A673 (cell line): ENCODE results near the gene TOPBP1. TPM values are rescaled to one million over a fixed set of nuclear protein-coding genes. Genes with fewer than 3 reads are reported as not detected.

ENCODE experiments used
- BruUV-seq: library from RNA; stranded (reverse); fragments of 400-500 nt; replicated peaks from 2 replicates; lab custom pipeline; 2021; lab: Mats Ljungman, UMichigan
- CTCF ChIA-PET: fragments of 300-600 bp; sonication (Branson Sonifier 250); formaldehyde crosslinking; loops from one replicate; lab custom pipeline; 2022; ENCODE audit warnings: antibody characterized with exemption; lab: Charles Lee
- POLR2A ChIA-PET: fragments of 300-600 bp; sonication (Branson Sonifier 250); formaldehyde crosslinking; loops from one replicate; lab custom pipeline; 2022; ENCODE audit warnings: antibody characterized with exemption; ENCODE audit not compliant: low non-redundant PET; lab: Charles Lee
- DNase-seq: peaks from one replicate; pipeline ENCODE4 v3.0.0-alpha.2; 2015; ENCODE audit warnings: low spot score
- H3K27ac ChIP-seq: fragments of 200-600 bp; sonication (generic); 2 replicates; pipeline ENCODE4 v1.5.1; 2016; ENCODE audit warnings: mixed run types, low read depth, mild to moderate bottlenecking, mixed read lengths, antibody characterized with exemption, low read length; ENCODE audit not compliant: poor library complexity, severe bottlenecking
- H3K27me3 ChIP-seq: fragments of 200-600 bp; sonication (generic); replicated peaks from 2 replicates; pipeline ENCODE4 v1.6.1; 2017; ENCODE audit warnings: mixed run types, low read depth, mild to moderate bottlenecking, mixed read lengths, antibody characterized with exemption, low read length; ENCODE audit not compliant: insufficient read depth, poor library complexity
- H3K36me3 ChIP-seq: fragments of 200-600 bp; sonication (generic); 2 replicates; pipeline ENCODE4 v1.6.1; 2016; ENCODE audit warnings: mixed run types, mild to moderate bottlenecking, mixed read lengths, antibody characterized with exemption, low read length; ENCODE audit not compliant: insufficient read depth, poor library complexity, severe bottlenecking
- H3K4me1 ChIP-seq: fragments of 200-600 bp; sonication (generic); 2 replicates; pipeline ENCODE4 v1.6.1; 2017; ENCODE audit warnings: mixed run types, mild to moderate bottlenecking, mixed read lengths, antibody characterized with exemption, low read length; ENCODE audit not compliant: insufficient read depth, poor library complexity, severe bottlenecking
- H3K4me3 ChIP-seq: fragments of 200-600 bp; sonication (generic); 2 replicates; pipeline ENCODE4 v1.5.1; 2016; ENCODE audit warnings: low read depth, mixed run types, mild to moderate bottlenecking, mixed read lengths, low read length; ENCODE audit not compliant: poor library complexity, severe bottlenecking
- H3K9me3 ChIP-seq: fragments of 200-600 bp; sonication (generic); 2 replicates; pipeline ENCODE4 v1.6.1; 2016; ENCODE audit warnings: mixed run types, low read depth, mild to moderate bottlenecking, mixed read lengths, antibody characterized with exemption, low read length; ENCODE audit not compliant: poor library complexity, severe bottlenecking
- CTCF ChIP-seq: fragments of 300-800, 200-600 bp; sonication (generic); conservative IDR thresholded peaks from 2 replicates; pipeline ENCODE4 v1.5.1; 2017; ENCODE audit warnings: low read depth, mild to moderate bottlenecking, antibody characterized with exemption, low read length, moderate library complexity, mixed read lengths
- EZH2 ChIP-seq: fragments of 200-600 bp; sonication (generic); IDR thresholded peaks from 2 replicates; pipeline ENCODE4 v1.6.1; 2017; ENCODE audit warnings: borderline replicate concordance, low read depth, mild to moderate bottlenecking, mixed read lengths, antibody characterized with exemption, low read length; ENCODE audit not compliant: poor library complexity, severe bottlenecking
- intact Hi-C: fragments of 100-400 bp; cut with micrococcal nuclease; formaldehyde crosslinking; loops from one replicate; pipeline ENCODE4 v1.10.0; 2022; ENCODE audit not compliant: unreplicated experiment
- total RNA-seq: library from RNA; stranded (reverse); gene quantifications from 2 replicates; pipeline ENCODE4 v1.2.3, GENCODE V29; 2021

TOPBP1 gene
- total RNA-seq, 1 experiment from 2014 or later = 59.8 TPM

DNA sequence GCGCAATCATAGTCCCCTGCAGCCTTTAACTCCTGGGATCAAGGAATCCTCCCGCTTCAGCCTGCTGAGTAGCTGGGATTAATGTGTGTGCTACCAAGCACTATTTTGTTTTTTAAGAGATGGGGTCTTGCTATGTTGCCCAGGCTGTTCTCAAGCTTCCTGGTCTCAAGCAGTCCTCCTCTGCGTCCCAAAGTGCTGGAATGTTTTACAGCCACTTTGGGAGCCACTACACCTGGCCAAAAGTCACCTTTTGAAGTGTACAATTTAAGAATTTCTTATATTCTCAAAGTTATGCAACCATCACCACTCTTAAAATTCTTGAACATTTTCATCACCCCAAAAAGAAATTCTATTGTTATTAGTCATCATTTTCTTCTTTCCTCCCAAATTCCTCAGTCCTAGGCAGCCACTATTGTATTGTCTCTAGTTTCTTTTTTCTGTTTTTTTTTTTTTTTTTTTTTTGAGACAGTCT is 70.4 kb downstream of the TOPBP1 start:
- POLR2A ChIA-PET = no interaction called here

GRCh38 chr3:133589503-133589902 is 72.2 kb downstream of the TOPBP1 start:
- TF ChIP-seq EZH2 = no peak
- no peak for TF ChIP-seq CTCF
- H3K36me3 ChIP-seq = peaks cover 50% of the 10 kb centered on the region
- no TSS peak for BruUV-seq
- no peak for DNase-seq
- no peak overlapping the region for H3K4me3 ChIP-seq
- no peak overlapping the region for H3K27ac ChIP-seq
- POLR2A ChIA-PET = no interaction called here
- H3K9me3 ChIP-seq = no peaks in the 10 kb centered on the region
- peaks cover 1% of the 10 kb centered on the region for H3K4me1 ChIP-seq
- H3K27me3 ChIP-seq = no peaks in the 10 kb centered on the region
- CTCF ChIA-PET = no interaction called here
- intact Hi-C loops = no loop called here

More for the DNA sequence above, 70.4 kb downstream of the TOPBP1 start:
- CTCF ChIA-PET = no interaction called here
- Histone ChIP-seq H3K27ac (no peak overlapping the region), H3K9me3 (no peaks in the 10 kb centered on the region), H3K36me3 (peaks cover 34% of the 10 kb centered on the region), H3K27me3 (no peaks in the 10 kb centered on the region), H3K4me1 (peaks cover 13% of the 10 kb centered on the region), H3K4me3 (no peak overlapping the region)
- intact Hi-C loops = no loop called here
- BruUV-seq = no TSS peak
- no peak for DNase-seq
- TF ChIP-seq CTCF (no peak), EZH2 (no peak)

- Histone ChIP-seq H3K27me3 (no peaks in the 10 kb centered on the region), H3K4me1 (no peaks in the 10 kb centered on the region), H3K9me3 (no peaks in the 10 kb centered on the region), H3K27ac (no peak overlapping the region), H3K36me3 (peaks cover 56% of the 10 kb centered on the region), H3K4me3 (no peak overlapping the region)
- CTCF ChIA-PET = no interaction called here
- DNase-seq = no peak
- POLR2A ChIA-PET = no interaction called here
- TSS peak; percentile 34 for BruUV-seq
- no peak for TF ChIP-seq CTCF
- TF ChIP-seq EZH2 = no peak
- intact Hi-C loops = no loop called here
These were observed 72.8 kb downstream of the TOPBP1 start for GRCh38 chr3:133588784-133589465.
